Suppressor macrophage treated with lipopolysaccharide for 4 hours (primary cell): ENCODE measurements around the gene SLC22A12.
A peak's percentile ranks its signal among the peaks of the same experiment; 100 is the strongest.
"Not testable (repeated sequence)": the region's sequence is repeated elsewhere in the genome, so short reads cannot be mapped to it uniquely, and the experiment has no call there.

Source experiments
- DNase-seq: peaks from one replicate; pipeline ENCODE4 v3.0.0-alpha.2; 2020

SLC22A12 gene

GRCh38 chr11:64590763-64591221, at the start of gene SLC22A12:
Gene SLC22A12 (plus strand): TSS chr11:64591220. CDS start chr11:64591557, 337 bp downstream.
- no peak for DNase-seq

GRCh38 chr11:64542172-64543125, 48.6 kb upstream of the SLC22A12 start:
- no peak for DNase-seq

GRCh38 chr11:64543818-64544217, 47.2 kb upstream of the SLC22A12 start:
- DNase-seq: no peak

GRCh38 chr11:64544616-64545296, 46.3 kb upstream of the SLC22A12 start:
- DNase-seq: no peak

DNA sequence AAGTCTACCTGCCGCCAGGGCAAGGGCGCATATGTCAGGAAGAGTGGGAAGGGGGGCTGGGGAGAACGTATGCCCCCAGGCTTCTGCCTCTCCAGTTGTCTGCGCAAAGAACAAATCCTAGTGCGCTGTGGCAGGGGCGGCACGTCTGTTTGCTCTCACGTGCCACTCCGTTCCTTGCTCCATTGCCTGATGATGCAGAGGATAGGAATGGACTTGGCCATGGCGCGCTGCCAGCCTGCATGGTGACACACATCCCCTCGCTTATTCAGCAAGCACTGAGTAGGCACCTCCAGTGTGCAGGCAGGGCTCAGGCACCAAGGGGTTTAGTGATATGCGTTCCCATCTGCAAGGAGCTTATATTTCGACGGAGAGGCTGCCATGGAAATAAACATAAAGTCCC, 45.4 kb upstream of the SLC22A12 start:
- DNase-seq: no peak

GRCh38 chr11:64546176-64546575, 44.8 kb upstream of the SLC22A12 start:
- no peak for DNase-seq

GRCh38 chr11:64546600-64546999, 44.4 kb upstream of the SLC22A12 start:
- no peak for DNase-seq

- DNase-seq: no peak
These were observed 41.1 kb upstream of the SLC22A12 start for GRCh38 chr11:64549969-64550368.

DNA sequence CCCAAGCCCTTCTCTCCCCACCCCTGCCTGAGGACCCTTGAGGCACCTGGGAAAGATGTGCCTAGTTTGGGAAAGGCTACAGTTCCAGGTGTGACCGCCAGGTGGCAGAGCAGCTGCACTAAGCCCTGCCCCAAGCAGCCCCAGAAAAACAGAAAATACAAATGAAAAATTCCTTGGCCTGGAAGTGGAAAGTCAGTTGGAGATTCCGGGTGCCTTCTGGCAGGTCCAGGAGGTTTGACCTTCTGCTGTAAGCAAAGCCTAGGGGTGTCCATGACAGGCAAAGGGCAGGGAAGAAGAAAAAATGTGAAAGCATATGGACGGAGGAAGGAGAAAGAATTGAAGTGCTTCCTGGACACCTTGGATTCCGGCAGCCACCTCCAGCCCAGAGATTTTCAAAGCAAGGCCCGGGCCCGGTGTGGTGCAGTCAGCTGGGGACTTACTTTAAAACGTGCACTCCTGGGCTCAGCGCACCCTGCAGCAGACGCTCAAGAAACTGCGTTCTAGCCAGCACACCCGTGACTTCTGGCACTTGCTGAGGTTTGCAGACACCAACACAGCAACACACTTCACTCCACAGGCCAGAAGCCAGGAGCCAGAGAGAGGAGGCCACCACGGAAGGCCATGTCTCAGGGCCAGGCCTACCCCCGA, 37.3 kb upstream of the SLC22A12 start:
- DNase-seq: peak; percentile 75

- no peak for DNase-seq
These were observed 34.8 kb upstream of the SLC22A12 start for GRCh38 chr11:64556044-64556720.

DNA sequence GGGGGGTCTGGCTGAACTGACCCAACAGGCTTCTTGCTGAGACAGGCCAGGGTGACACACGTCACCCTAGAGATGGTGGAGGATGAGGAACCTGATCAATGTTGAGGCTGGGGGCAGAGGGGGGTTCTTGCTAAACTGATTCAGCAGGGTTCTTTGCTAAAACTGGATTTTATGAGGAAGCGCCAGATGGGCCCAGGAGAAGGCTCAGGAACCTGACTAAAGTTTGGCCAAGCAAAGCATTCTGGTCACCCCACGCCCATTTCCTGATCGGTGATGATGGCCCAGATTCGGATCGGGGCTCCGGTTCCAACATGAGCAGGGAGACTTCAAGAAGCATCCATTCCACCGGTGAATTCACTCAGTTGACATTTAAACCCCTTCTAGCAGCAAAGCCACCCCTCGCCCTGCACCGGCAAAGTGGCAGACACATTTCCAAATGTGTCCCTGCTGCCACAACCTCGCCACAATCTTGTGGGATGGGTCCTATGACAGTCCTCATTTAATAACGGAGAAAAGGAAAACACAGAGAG, 34.2 kb upstream of the SLC22A12 start:
- DNase-seq: no peak

GRCh38 chr11:64558065-64558745, 32.8 kb upstream of the SLC22A12 start:
- no peak for DNase-seq

- no peak for DNase-seq
These were observed 32.2 kb upstream of the SLC22A12 start for GRCh38 chr11:64558869-64559268.

DNA sequence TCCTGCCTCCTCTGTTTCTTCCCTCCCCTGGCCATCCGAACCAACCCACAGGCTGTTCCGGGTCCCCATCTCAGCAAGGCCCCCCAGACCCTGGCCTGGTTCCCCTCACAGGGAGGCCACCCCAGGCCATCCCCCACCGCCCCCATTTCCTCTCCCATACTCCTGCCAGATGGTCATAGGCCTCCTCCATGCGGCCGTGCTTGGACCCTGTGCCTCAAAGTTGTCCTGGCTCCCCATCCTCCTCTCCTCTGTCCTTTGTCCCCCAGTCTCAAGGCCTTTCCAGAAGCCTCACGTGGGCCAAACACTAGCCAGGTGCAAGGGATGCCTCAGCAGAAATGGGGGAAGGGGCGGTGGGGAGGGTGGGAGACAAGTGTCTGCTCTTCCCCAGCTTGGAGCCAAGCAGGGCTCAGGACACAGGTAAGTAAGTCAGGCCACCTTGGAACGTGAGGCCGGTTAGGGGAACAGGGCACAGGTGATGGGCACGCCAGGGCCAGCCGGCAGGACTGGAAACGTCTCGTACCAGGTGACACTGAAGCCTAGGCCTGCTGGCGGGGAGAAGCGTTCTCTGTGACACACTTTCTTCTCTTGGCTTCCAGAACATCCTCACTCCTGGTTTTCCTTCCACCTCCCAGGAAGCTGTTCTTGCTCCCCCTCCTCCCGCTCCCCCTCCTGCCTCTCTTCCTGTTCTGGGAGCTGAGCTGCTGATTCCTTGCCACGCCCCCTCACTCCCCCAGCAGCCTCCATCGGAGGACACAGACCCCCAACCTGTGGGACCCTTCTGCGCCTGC, 31.5 kb upstream of the SLC22A12 start:
- no peak for DNase-seq

DNA sequence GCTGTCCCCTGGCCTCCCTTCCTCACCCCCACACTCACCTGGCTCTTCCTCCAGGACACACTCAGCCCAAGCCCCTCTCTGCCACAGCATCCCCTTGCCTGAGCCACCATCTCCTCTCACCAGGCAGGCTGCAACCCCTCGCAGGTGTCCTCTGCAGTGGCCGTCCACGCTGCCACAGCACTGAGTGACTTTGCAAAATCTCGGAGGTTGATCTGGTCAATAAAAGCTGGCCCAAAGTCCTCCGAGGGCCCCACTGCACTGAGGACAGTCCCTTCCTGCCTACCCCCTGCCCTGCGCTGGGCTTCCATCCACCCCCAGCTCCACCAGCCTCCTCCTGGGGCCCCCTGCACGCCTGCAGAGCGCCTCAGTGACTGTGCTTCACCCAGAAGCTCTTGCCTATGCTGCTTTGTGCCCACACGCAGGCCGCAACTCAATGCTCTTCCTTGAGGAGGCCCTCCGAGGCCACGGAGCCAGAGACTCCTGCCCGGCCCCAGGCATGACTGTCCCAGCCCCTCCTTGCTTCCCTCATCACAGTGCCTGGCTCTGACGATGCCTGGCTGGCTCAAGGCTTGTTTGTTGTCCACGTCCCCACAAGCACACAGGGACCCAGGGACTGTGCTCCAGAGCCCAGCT, 30.8 kb upstream of the SLC22A12 start:
- DNase-seq: no peak

- no peak for DNase-seq
These were observed 30.1 kb upstream of the SLC22A12 start for GRCh38 chr11:64560941-64561340.

DNA sequence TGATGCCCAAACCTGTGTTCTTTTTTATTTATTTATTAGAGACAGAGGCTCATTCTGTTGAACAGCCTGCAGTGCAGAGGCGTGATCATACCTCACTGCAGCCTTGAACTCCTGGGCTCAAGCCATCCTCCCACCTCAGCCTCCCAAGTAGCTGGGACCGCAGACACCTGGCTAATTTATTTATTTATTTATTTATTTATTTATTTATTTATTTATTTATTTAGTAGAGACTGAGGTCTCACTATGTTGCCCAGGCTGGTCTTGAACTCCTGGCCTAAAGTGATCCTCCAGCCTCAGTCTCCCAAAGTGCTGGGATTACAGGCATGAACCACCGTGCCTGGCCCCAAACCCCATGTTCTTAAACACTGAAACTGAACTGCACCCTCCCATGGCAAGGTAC, 29.6 kb upstream of the SLC22A12 start:
- DNase-seq: not testable (repeated sequence)

GRCh38 chr11:64561984-64562722, 28.9 kb upstream of the SLC22A12 start:
- DNase-seq: no peak

GRCh38 chr11:64562723-64563351, 28.2 kb upstream of the SLC22A12 start:
- no peak for DNase-seq
